ENCODE data around the gene NARS2. TPM values are rescaled to one million over a fixed set of nuclear protein-coding genes. Genes with fewer than 3 reads are reported as not detected.
A peak's percentile ranks its signal among the peaks of the same experiment; 100 is the strongest.

Gene NARS2
- total and polyA plus RNA-seq, 8 donors = 5.1 to 15.0 (median 7.9) TPM

- intact Hi-C loops (cut with DNase I) = no loop called here
- H3K36me3 ChIP-seq = no peaks in the 10 kb centered on the region
- FAIRE-seq (no peak), ATAC-seq (no peak), DNase-seq (no peak)
- 93% methylated on average over 3 of the region's 3 CpGs for WGBS, 2 donors
- H3K4me1 ChIP-seq = peaks cover 0 to 11% (median 4%) of the 10 kb centered on the region in 3 donors
- H3K27me3 ChIP-seq = no peaks in the 10 kb centered on the region
- no peaks in the 10 kb centered on the region for H3K9me3 ChIP-seq
- H3K27ac ChIP-seq = no peak overlapping the region
- no peak overlapping the region for H3K4me3 ChIP-seq
- TF ChIP-seq CTCF (IDR thresholded peaks at IDR 0.05) = no peak
Observed at GRCh38 chr11:78472382-78472781, 102.3 kb downstream of the NARS2 start.

- Histone ChIP-seq H3K4me1 (peaks cover 0 to 11% (median 4%) of the 10 kb centered on the region in 3 donors), H3K36me3 (no peaks in the 10 kb centered on the region), H3K27me3 (no peaks in the 10 kb centered on the region), H3K4me3 (no peak overlapping the region), H3K27ac (no peak overlapping the region), H3K9me3 (no peaks in the 10 kb centered on the region)
- no peak for DNase-seq
- no peak for FAIRE-seq
- 25 to 31% methylated on average over 3 of the region's 3 CpGs for WGBS, 2 donors
- peak in 2 of 4 donors; percentile 27 to 40 for ATAC-seq
- TF ChIP-seq CTCF (IDR thresholded peaks at IDR 0.05) = no peak
- intact Hi-C loops (cut with DNase I) = no loop called here
Observed at GRCh38 chr11:78470861-78471442, 103.7 kb downstream of the NARS2 start.

- Histone ChIP-seq H3K9me3 (no peaks in the 10 kb centered on the region), H3K4me3 (no peak overlapping the region), H3K27me3 (no peaks in the 10 kb centered on the region), H3K36me3 (no peaks in the 10 kb centered on the region), H3K4me1 (peaks cover 0 to 11% (median 4%) of the 10 kb centered on the region in 3 donors), H3K27ac (no peak overlapping the region)
- ATAC-seq (peak in 1 of 4 donors; percentile 25), DNase-seq (no peak), FAIRE-seq (no peak)
- intact Hi-C loops (cut with DNase I) = no loop called here
- 94 to 98% methylated on average over 3 of the region's 3 CpGs for WGBS, 2 donors
- no peak for TF ChIP-seq CTCF (IDR thresholded peaks at IDR 0.05)
Observed at GRCh38 chr11:78469896-78470295, 104.8 kb downstream of the NARS2 start.

GRCh38 chr11:78467931-78468330, 106.7 kb downstream of the NARS2 start:
- intact Hi-C loops (cut with DNase I) = no loop called here
- Histone ChIP-seq H3K4me1 (peaks cover 0 to 11% (median 4%) of the 10 kb centered on the region in 3 donors), H3K4me3 (no peak overlapping the region), H3K27me3 (no peaks in the 10 kb centered on the region), H3K9me3 (no peaks in the 10 kb centered on the region), H3K36me3 (no peaks in the 10 kb centered on the region), H3K27ac (no peak overlapping the region)
- WGBS, 2 donors = 75 to 77% methylated on average over 4 of the region's 4 CpGs
- FAIRE-seq = no peak
- TF ChIP-seq CTCF (IDR thresholded peaks at IDR 0.05) = no peak
- DNase-seq = no peak
- no peak for ATAC-seq

- Histone ChIP-seq H3K27me3 (no peaks in the 10 kb centered on the region), H3K36me3 (no peaks in the 10 kb centered on the region), H3K4me1 (peaks cover 0 to 11% (median 4%) of the 10 kb centered on the region in 3 donors), H3K27ac (no peak overlapping the region), H3K9me3 (no peaks in the 10 kb centered on the region), H3K4me3 (no peak overlapping the region)
- 93 to 97% methylated on average over 2 of the region's 2 CpGs for WGBS, 2 donors
- no peak for TF ChIP-seq CTCF (IDR thresholded peaks at IDR 0.05)
- intact Hi-C loops (cut with DNase I) = no loop called here
- no peak for ATAC-seq
- FAIRE-seq = no peak
- no peak for DNase-seq
Observed at GRCh38 chr11:78467370-78467769, 107.3 kb downstream of the NARS2 start.
